ENCODE results near the gene PPP6R2. TPM values are rescaled to one million over a fixed set of nuclear protein-coding genes. Genes with fewer than 3 reads are reported as not detected.

The PPP6R2 gene
- polyA plus RNA-seq, 2 donors: 30.2 to 38.2 TPM

DNA sequence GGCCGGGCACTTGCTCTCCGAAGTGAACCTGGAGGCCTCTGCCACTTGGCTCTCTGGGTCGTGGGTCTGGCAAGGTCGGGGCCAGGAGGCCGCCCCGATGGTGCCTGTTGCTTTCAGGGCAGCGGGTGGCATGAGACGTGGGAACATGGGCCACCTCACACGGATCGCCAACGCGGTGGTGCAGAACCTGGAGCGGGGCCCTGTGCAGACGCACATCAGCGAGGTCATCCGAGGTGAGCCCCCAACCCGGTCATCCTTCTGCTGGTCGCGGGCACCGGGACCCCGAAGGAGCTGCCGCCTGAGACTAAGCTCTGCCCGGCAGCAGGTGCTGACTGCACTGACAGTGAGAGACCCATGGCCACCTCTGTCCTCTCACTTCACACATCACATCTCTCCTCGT lies 91.7 kb downstream of the PPP6R2 start:
- Histone ChIP-seq H3K27me3 (ENCODE audit: control insufficient read depth in 1 of 2, insufficient read depth in 2 of 2, low read length in 2 of 2) (no peaks in the 10 kb centered on the region), H3K27ac (ENCODE audit: low read depth in 2 of 2, low read length in 1 of 2) (no peak overlapping the region), H3K36me3 (ENCODE audit: control insufficient read depth in 2 of 2, insufficient read depth in 2 of 2, low read length in 1 of 2) (peaks cover 21 to 69% of the 10 kb centered on the region in 2 donors), H3K4me1 (ENCODE audit: control insufficient read depth in 2 of 2, insufficient read depth in 2 of 2, low read length in 1 of 2) (peaks cover 0 to 6% of the 10 kb centered on the region in 2 donors), H3K9me3 (ENCODE audit: control insufficient read depth in 2 of 2, insufficient read depth in 1 of 2, low read depth in 1 of 2, low read length in 1 of 2) (no peaks in the 10 kb centered on the region), H3K4me3 (ENCODE audit: low read depth in 1 of 2, low read length in 2 of 2) (no peak overlapping the region)
- 82 to 89% methylated on average over 24 of the region's 24 CpGs for WGBS, 2 donors

DNA sequence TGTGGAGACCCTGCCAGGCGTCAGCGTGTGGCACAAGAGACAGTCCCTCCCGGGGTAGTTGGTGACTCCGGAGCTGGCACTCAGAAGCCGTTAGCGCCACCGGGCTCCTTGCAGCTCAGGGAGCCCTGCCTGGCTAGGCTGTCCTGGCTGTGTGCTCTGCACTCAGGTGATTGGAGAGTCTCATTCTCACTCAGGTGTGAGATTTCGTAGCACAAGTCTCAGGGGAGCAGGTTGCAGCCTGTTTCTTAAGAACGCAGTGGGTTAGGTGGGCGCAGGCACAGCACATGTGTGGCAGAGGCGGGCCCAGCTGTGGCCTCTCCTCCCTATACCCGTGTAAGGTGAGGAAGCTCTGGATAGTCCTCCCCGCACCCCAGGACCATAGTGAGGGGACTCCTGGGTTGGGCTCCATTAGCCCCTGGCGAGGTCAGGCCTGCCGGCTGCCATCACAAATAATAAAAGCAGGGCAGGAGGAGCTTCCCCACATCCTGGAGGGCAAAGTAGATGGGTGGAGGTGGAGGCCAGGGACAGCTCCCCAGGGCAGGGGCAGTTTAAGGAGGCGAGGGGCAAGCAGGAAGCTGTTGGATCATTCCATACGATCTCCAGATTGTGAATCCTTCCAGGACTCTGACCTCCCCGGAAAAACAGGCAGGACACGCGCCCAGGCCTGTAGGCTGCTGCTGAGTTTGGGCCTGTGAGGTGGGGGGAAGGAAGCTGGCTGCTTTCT lies 92.3 kb downstream of the PPP6R2 start:
- peak overlapping the region; percentile 10 to 22 for H3K27ac ChIP-seq (ENCODE audit: low read depth in 2 of 2, low read length in 1 of 2)
- 52 to 71% methylated on average over 20 of the region's 20 CpGs for WGBS, 2 donors

DNA sequence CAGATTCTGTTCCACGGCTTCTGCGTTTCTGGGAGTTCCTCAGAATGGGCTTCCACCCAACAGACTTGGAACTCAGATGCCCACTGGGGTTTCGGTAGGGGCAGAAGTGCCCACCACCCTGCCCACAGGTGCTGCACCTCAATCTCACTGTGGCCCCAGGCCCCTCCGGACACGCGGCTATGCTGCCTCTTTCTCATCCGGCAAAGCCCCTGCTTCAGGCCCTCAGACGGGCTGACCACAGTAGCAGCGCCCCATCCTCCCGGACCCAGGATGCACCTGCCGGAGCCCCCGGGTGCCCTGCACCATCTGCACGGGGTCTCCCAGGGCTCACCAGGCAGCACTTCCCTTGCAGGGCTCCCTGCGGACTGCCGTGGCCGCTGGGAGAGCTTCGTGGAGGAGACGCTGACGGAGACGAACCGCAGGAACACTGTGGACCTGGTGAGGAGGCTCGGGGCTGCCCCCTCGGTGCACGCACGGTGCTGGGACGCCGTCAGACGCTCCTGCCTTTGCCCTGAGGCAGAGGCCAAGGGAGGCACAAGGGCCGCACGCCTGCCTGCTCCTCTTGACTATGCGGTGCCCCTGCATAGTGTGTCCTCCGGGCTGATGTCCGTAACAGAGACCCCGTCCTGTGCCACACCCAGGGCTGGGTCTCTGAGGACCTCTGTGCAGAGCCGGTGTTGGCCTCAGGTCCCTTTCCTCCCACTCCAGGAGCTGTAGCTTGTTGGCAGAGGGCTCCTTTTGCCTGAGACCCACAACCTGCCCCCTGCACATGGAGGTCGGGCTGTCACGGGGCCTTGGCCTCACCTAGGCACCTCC lies 93.1 kb downstream of the PPP6R2 start:
- no peaks in the 10 kb centered on the region for H3K27me3 ChIP-seq (ENCODE audit: control insufficient read depth in 1 of 2, insufficient read depth in 2 of 2, low read length in 2 of 2)
- H3K4me1 ChIP-seq (ENCODE audit: control insufficient read depth in 2 of 2, insufficient read depth in 2 of 2, low read length in 1 of 2): peaks cover 0 to 6% of the 10 kb centered on the region in 2 donors
- no peak overlapping the region for H3K4me3 ChIP-seq (ENCODE audit: low read depth in 1 of 2, low read length in 2 of 2)
- peak overlapping the region in 1 of 2 donors; percentile 10 for H3K27ac ChIP-seq (ENCODE audit: low read depth in 2 of 2, low read length in 1 of 2)
- H3K36me3 ChIP-seq (ENCODE audit: control insufficient read depth in 2 of 2, insufficient read depth in 2 of 2, low read length in 1 of 2): peaks cover 21 to 75% of the 10 kb centered on the region in 2 donors
- 81 to 89% methylated on average over 37 of the region's 37 CpGs for whole genome bisulfite sequencing, 2 donors
- H3K9me3 ChIP-seq (ENCODE audit: control insufficient read depth in 2 of 2, insufficient read depth in 1 of 2, low read depth in 1 of 2, low read length in 1 of 2): no peaks in the 10 kb centered on the region

More for the DNA sequence above, 92.3 kb downstream of the PPP6R2 start:
- H3K9me3 ChIP-seq (ENCODE audit: control insufficient read depth in 2 of 2, insufficient read depth in 1 of 2, low read depth in 1 of 2, low read length in 1 of 2): no peaks in the 10 kb centered on the region
- H3K4me3 ChIP-seq (ENCODE audit: low read depth in 1 of 2, low read length in 2 of 2): no peak overlapping the region
- H3K4me1 ChIP-seq (ENCODE audit: control insufficient read depth in 2 of 2, insufficient read depth in 2 of 2, low read length in 1 of 2): peaks cover 0 to 6% of the 10 kb centered on the region in 2 donors
- H3K27me3 ChIP-seq (ENCODE audit: control insufficient read depth in 1 of 2, insufficient read depth in 2 of 2, low read length in 2 of 2): no peaks in the 10 kb centered on the region
- H3K36me3 ChIP-seq (ENCODE audit: control insufficient read depth in 2 of 2, insufficient read depth in 2 of 2, low read length in 1 of 2): peaks cover 21 to 72% of the 10 kb centered on the region in 2 donors

GRCh38 chr22:50436841-50437341 lies 93.8 kb downstream of the PPP6R2 start:
- H3K27me3 ChIP-seq (ENCODE audit: control insufficient read depth in 1 of 2, insufficient read depth in 2 of 2, low read length in 2 of 2): no peaks in the 10 kb centered on the region
- H3K36me3 ChIP-seq (ENCODE audit: control insufficient read depth in 2 of 2, insufficient read depth in 2 of 2, low read length in 1 of 2): peaks cover 21 to 75% of the 10 kb centered on the region in 2 donors
- no peak overlapping the region for H3K27ac ChIP-seq (ENCODE audit: low read depth in 2 of 2, low read length in 1 of 2)
- 87 to 90% methylated on average over 25 of the region's 25 CpGs for WGBS, 2 donors
- no peaks in the 10 kb centered on the region for H3K9me3 ChIP-seq (ENCODE audit: control insufficient read depth in 2 of 2, insufficient read depth in 1 of 2, low read depth in 1 of 2, low read length in 1 of 2)
- H3K4me1 ChIP-seq (ENCODE audit: control insufficient read depth in 2 of 2, insufficient read depth in 2 of 2, low read length in 1 of 2): peaks cover 0 to 6% of the 10 kb centered on the region in 2 donors
- no peak overlapping the region for H3K4me3 ChIP-seq (ENCODE audit: low read depth in 1 of 2, low read length in 2 of 2)

DNA sequence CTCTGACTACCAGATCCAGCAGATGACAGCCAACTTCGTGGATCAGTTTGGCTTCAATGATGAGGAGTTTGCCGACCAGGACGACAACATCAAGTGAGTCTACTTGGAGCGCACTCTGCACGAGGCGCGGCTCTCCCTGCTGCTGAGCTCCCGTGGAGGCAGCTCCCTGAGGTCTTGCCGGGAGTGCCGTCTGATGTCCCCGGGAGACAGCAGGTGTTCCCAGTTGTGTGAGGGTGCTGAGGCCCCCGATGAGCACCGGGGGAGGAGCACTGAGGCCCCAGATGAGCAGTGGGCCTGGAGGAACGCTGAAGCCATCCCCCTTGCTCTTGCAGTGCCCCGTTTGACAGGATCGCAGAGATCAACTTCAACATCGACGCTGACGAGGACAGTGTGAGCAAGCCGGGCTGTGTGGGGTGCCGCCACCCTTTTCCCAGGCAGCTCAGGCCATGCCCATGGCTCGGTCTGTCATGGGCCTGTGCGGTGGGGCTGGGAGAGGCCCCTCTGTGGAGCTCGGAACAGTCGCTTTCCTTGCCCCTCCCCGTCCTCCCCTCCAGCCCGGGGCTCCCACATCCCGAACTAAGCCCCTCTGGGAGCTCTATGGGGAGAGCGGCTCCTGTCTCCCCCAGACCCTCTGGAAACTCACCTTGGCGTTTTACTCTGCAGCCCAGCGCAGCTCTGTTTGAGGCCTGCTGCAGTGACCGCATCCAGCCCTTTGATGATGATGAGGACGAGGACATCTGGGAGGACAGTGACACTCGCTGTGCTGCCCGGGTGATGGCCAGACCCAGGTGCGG lies 94.6 kb downstream of the PPP6R2 start:
- Histone ChIP-seq H3K9me3 (ENCODE audit: control insufficient read depth in 2 of 2, insufficient read depth in 1 of 2, low read depth in 1 of 2, low read length in 1 of 2) (no peaks in the 10 kb centered on the region), H3K27me3 (ENCODE audit: control insufficient read depth in 1 of 2, insufficient read depth in 2 of 2, low read length in 2 of 2) (no peaks in the 10 kb centered on the region), H3K27ac (ENCODE audit: low read depth in 2 of 2, low read length in 1 of 2) (no peak overlapping the region), H3K36me3 (ENCODE audit: control insufficient read depth in 2 of 2, insufficient read depth in 2 of 2, low read length in 1 of 2) (peaks cover 17 to 71% of the 10 kb centered on the region in 2 donors), H3K4me3 (ENCODE audit: low read depth in 1 of 2, low read length in 2 of 2) (no peak overlapping the region), H3K4me1 (ENCODE audit: control insufficient read depth in 2 of 2, insufficient read depth in 2 of 2, low read length in 1 of 2) (peaks cover 0 to 6% of the 10 kb centered on the region in 2 donors)
- 89 to 90% methylated on average over 36 of the region's 36 CpGs for WGBS, 2 donors

GRCh38 chr22:50438305-50439275 lies 95.5 kb downstream of the PPP6R2 start:
- Histone ChIP-seq H3K36me3 (ENCODE audit: control insufficient read depth in 2 of 2, insufficient read depth in 2 of 2, low read length in 1 of 2) (peaks cover 14 to 72% of the 10 kb centered on the region in 2 donors), H3K27me3 (ENCODE audit: control insufficient read depth in 1 of 2, insufficient read depth in 2 of 2, low read length in 2 of 2) (no peaks in the 10 kb centered on the region), H3K4me1 (ENCODE audit: control insufficient read depth in 2 of 2, insufficient read depth in 2 of 2, low read length in 1 of 2) (peaks cover 0 to 6% of the 10 kb centered on the region in 2 donors), H3K27ac (ENCODE audit: low read depth in 2 of 2, low read length in 1 of 2) (no peak overlapping the region), H3K9me3 (ENCODE audit: control insufficient read depth in 2 of 2, insufficient read depth in 1 of 2, low read depth in 1 of 2, low read length in 1 of 2) (no peaks in the 10 kb centered on the region), H3K4me3 (ENCODE audit: low read depth in 1 of 2, low read length in 2 of 2) (no peak overlapping the region)
- WGBS, 2 donors: 87% methylated on average over 34 of the region's 34 CpGs

GRCh38 chr22:50439314-50439870 lies 96.3 kb downstream of the PPP6R2 start:
- whole genome bisulfite sequencing, 2 donors: 83 to 85% methylated on average over 17 of the region's 17 CpGs
- Histone ChIP-seq H3K9me3 (ENCODE audit: control insufficient read depth in 2 of 2, insufficient read depth in 1 of 2, low read depth in 1 of 2, low read length in 1 of 2) (no peaks in the 10 kb centered on the region), H3K36me3 (ENCODE audit: control insufficient read depth in 2 of 2, insufficient read depth in 2 of 2, low read length in 1 of 2) (peaks cover 14 to 73% of the 10 kb centered on the region in 2 donors), H3K4me3 (ENCODE audit: low read depth in 1 of 2, low read length in 2 of 2) (no peak overlapping the region), H3K4me1 (ENCODE audit: control insufficient read depth in 2 of 2, insufficient read depth in 2 of 2, low read length in 1 of 2) (peaks cover 0 to 6% of the 10 kb centered on the region in 2 donors), H3K27ac (ENCODE audit: low read depth in 2 of 2, low read length in 1 of 2) (no peak overlapping the region), H3K27me3 (ENCODE audit: control insufficient read depth in 1 of 2, insufficient read depth in 2 of 2, low read length in 2 of 2) (no peaks in the 10 kb centered on the region)

DNA sequence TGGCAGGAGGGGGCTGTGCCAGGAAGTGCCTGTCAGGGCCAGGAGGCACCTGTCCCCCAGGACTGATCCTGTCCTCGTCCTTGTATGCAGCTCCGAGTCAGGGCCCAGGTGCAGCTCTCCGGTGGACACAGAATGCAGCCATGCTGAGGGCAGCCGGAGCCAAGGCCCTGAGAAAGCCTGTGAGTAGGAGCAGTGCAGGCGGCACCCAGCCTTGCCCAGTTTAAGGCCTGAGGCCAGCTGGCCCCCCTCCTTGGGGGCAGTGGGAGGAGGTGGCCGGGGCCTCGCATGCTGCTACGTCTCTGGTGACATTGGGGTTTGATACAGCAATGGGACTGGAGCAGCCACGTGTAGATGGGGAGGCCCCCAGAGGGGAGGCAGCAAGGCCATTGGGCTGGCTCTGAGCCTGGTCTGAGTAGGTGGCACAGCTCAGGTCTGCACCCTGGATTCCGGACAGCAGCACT lies 96.8 kb downstream of the PPP6R2 start:
- 78 to 84% methylated on average over 10 of the region's 10 CpGs for WGBS, 2 donors
- Histone ChIP-seq H3K27ac (ENCODE audit: low read depth in 2 of 2, low read length in 1 of 2) (no peak overlapping the region), H3K4me1 (ENCODE audit: control insufficient read depth in 2 of 2, insufficient read depth in 2 of 2, low read length in 1 of 2) (peaks cover 0 to 3% of the 10 kb centered on the region in 2 donors), H3K4me3 (ENCODE audit: low read depth in 1 of 2, low read length in 2 of 2) (no peak overlapping the region), H3K36me3 (ENCODE audit: control insufficient read depth in 2 of 2, insufficient read depth in 2 of 2, low read length in 1 of 2) (peaks cover 14 to 71% of the 10 kb centered on the region in 2 donors), H3K27me3 (ENCODE audit: control insufficient read depth in 1 of 2, insufficient read depth in 2 of 2, low read length in 2 of 2) (no peaks in the 10 kb centered on the region), H3K9me3 (ENCODE audit: control insufficient read depth in 2 of 2, insufficient read depth in 1 of 2, low read depth in 1 of 2, low read length in 1 of 2) (no peaks in the 10 kb centered on the region)
